ENCODE data around the gene ANKRD50.

Gene ANKRD50

GRCh38 chr4:124632439-124632838 is 80.1 kb downstream of the ANKRD50 start:
- no peak for TF ChIP-seq Cebpa-rat (IDR thresholded peaks at IDR 0.05)
- H3K4me2 ChIP-seq: peak overlapping the region in 4 of 11 experiments; percentile 11 to 40 (median 38); a peak in 7 of 22 replicates
- no peaks in the 10 kb centered on the region for H3K36me3 ChIP-seq
- no peaks in the 10 kb centered on the region for H3K27me3 ChIP-seq
- no peaks in the 10 kb centered on the region for H3K9me3 ChIP-seq (replicated peaks in 1 of 11)
- no peak overlapping the region for H3K9ac ChIP-seq
- H3K27ac ChIP-seq: no peak overlapping the region
- H3K4me1 ChIP-seq: peaks cover 6 to 21% (median 10%) of the 10 kb centered on the region in 10 experiments; a peak in 17 of 20 replicates
- H4K20me1 ChIP-seq: no peaks in the 10 kb centered on the region
- no peak overlapping the region for H3K4me3 ChIP-seq

- peak overlapping the region in 10 of 11 experiments; percentile 5 to 48 (median 30); a peak in 13 of 22 replicates for H3K4me2 ChIP-seq
- TF ChIP-seq Cebpa-rat (IDR thresholded peaks at IDR 0.05): no peak
These were observed 80.8 kb downstream of the ANKRD50 start for GRCh38 chr4:124631760-124632159.

GRCh38 chr4:124629681-124630080 is 82.9 kb downstream of the ANKRD50 start:
- H3K27ac ChIP-seq: no peak overlapping the region
- H3K36me3 ChIP-seq: no peaks in the 10 kb centered on the region
- H3K4me2 ChIP-seq: no peak overlapping the region
- no peaks in the 10 kb centered on the region for H3K27me3 ChIP-seq
- H3K9me3 ChIP-seq (replicated peaks in 1 of 11): no peaks in the 10 kb centered on the region; a peak in 1 of 22 replicates
- TF ChIP-seq Cebpa-rat (IDR thresholded peaks at IDR 0.05): no peak
- no peaks in the 10 kb centered on the region for H4K20me1 ChIP-seq
- H3K4me1 ChIP-seq: peaks cover 6 to 15% (median 10%) of the 10 kb centered on the region in 10 experiments; a peak in 16 of 20 replicates
- H3K9ac ChIP-seq: no peak overlapping the region
- H3K4me3 ChIP-seq: no peak overlapping the region

More at GRCh38 chr4:124631760-124632159, 80.8 kb downstream of the ANKRD50 start:
- H3K9me3 ChIP-seq (replicated peaks in 1 of 11): no peaks in the 10 kb centered on the region
- peaks cover 6 to 15% (median 10%) of the 10 kb centered on the region in 10 experiments; a peak in 17 of 20 replicates for H3K4me1 ChIP-seq
- no peak overlapping the region for H3K4me3 ChIP-seq
- no peaks in the 10 kb centered on the region for H3K36me3 ChIP-seq
- no peaks in the 10 kb centered on the region for H3K27me3 ChIP-seq
- no peak overlapping the region for H3K27ac ChIP-seq
- H4K20me1 ChIP-seq: no peaks in the 10 kb centered on the region
- H3K9ac ChIP-seq: no peak overlapping the region

Data from BLaER1 treated with 17β-estradiol and CSF1 and Interleukin-3, amounts not matched to agents 10 nM and 100 nM (cell line).